A673 (cell line): Measurements from ENCODE around the gene TEX12. TPM values are rescaled to one million over a fixed set of nuclear protein-coding genes. Genes with fewer than 3 reads are reported as not detected.

Experiments
- Bru-seq: library from RNA; stranded (reverse); fragments of 400-500 nt; gene quantifications from one replicate; lab custom pipeline; 2021; lab: Mats Ljungman, UMichigan
- BruChase-seq, 2 experiments: library from RNA; stranded (reverse); fragments of 400-500 nt; gene quantifications; one replicate each; lab custom pipeline; 2021; lab: Mats Ljungman, UMichigan
- BruUV-seq: library from RNA; stranded (reverse); fragments of 400-500 nt; replicated peaks from 2 replicates; lab custom pipeline; 2021; lab: Mats Ljungman, UMichigan
- CTCF ChIA-PET: fragments of 300-600 bp; sonication (Branson Sonifier 250); formaldehyde crosslinking; loops from one replicate; lab custom pipeline; 2022; ENCODE audit warnings: antibody characterized with exemption; lab: Charles Lee
- POLR2A ChIA-PET: fragments of 300-600 bp; sonication (Branson Sonifier 250); formaldehyde crosslinking; loops from one replicate; lab custom pipeline; 2022; ENCODE audit warnings: antibody characterized with exemption; ENCODE audit not compliant: low non-redundant PET; lab: Charles Lee
- DNase-seq: peaks from one replicate; pipeline ENCODE4 v3.0.0-alpha.2; 2015; ENCODE audit warnings: low spot score
- H3K27ac ChIP-seq: fragments of 200-600 bp; sonication (generic); 2 replicates; pipeline ENCODE4 v1.5.1; 2016; ENCODE audit warnings: mixed run types, low read depth, mild to moderate bottlenecking, mixed read lengths, antibody characterized with exemption, low read length; ENCODE audit not compliant: poor library complexity, severe bottlenecking
- H3K27me3 ChIP-seq: fragments of 200-600 bp; sonication (generic); replicated peaks from 2 replicates; pipeline ENCODE4 v1.6.1; 2017; ENCODE audit warnings: mixed run types, low read depth, mild to moderate bottlenecking, mixed read lengths, antibody characterized with exemption, low read length; ENCODE audit not compliant: insufficient read depth, poor library complexity
- H3K36me3 ChIP-seq: fragments of 200-600 bp; sonication (generic); 2 replicates; pipeline ENCODE4 v1.6.1; 2016; ENCODE audit warnings: mixed run types, mild to moderate bottlenecking, mixed read lengths, antibody characterized with exemption, low read length; ENCODE audit not compliant: insufficient read depth, poor library complexity, severe bottlenecking
- H3K4me1 ChIP-seq: fragments of 200-600 bp; sonication (generic); 2 replicates; pipeline ENCODE4 v1.6.1; 2017; ENCODE audit warnings: mixed run types, mild to moderate bottlenecking, mixed read lengths, antibody characterized with exemption, low read length; ENCODE audit not compliant: insufficient read depth, poor library complexity, severe bottlenecking
- H3K4me3 ChIP-seq: fragments of 200-600 bp; sonication (generic); 2 replicates; pipeline ENCODE4 v1.5.1; 2016; ENCODE audit warnings: low read depth, mixed run types, mild to moderate bottlenecking, mixed read lengths, low read length; ENCODE audit not compliant: poor library complexity, severe bottlenecking
- H3K9me3 ChIP-seq: fragments of 200-600 bp; sonication (generic); 2 replicates; pipeline ENCODE4 v1.6.1; 2016; ENCODE audit warnings: mixed run types, low read depth, mild to moderate bottlenecking, mixed read lengths, antibody characterized with exemption, low read length; ENCODE audit not compliant: poor library complexity, severe bottlenecking
- CTCF ChIP-seq: fragments of 300-800, 200-600 bp; sonication (generic); conservative IDR thresholded peaks from 2 replicates; pipeline ENCODE4 v1.5.1; 2017; ENCODE audit warnings: low read depth, mild to moderate bottlenecking, antibody characterized with exemption, low read length, moderate library complexity, mixed read lengths
- EZH2 ChIP-seq: fragments of 200-600 bp; sonication (generic); IDR thresholded peaks from 2 replicates; pipeline ENCODE4 v1.6.1; 2017; ENCODE audit warnings: borderline replicate concordance, low read depth, mild to moderate bottlenecking, mixed read lengths, antibody characterized with exemption, low read length; ENCODE audit not compliant: poor library complexity, severe bottlenecking
- intact Hi-C: fragments of 100-400 bp; cut with micrococcal nuclease; formaldehyde crosslinking; loops from one replicate; pipeline ENCODE4 v1.10.0; 2022; ENCODE audit not compliant: unreplicated experiment
- long read RNA-seq: library from polyadenylated mRNA; stranded (forward); transcript quantifications from one replicate; pipeline ENCODE4 v2.0.0, GENCODE V29; 2022
- total RNA-seq: library from RNA; stranded (reverse); gene quantifications from 2 replicates; pipeline ENCODE4 v1.2.3, GENCODE V29; 2021

TEX12 gene
- total RNA-seq: 0.26 and 0.41 TPM in 2 replicates
- Bru-seq, nascent RNA: percentile 51 among the genes with signal in this experiment
- percentile 68 among the genes with signal in this experiment for BruChase-seq, experiment 1, labeled RNA remaining after a 2-hour chase
- BruChase-seq, experiment 2, labeled RNA remaining after a 6-hour chase: percentile 57 among the genes with signal in this experiment
- long read RNA-seq: 0 reads

- BruUV-seq: no TSS peak
- POLR2A ChIA-PET: no interaction called here
Observed at GRCh38 chr11:112167145-112167544, at the start of gene TEX12. TEX12 (plus strand) TSS chr11:112167372; CDS start chr11:112169269, 1,897 bp downstream.

GRCh38 chr11:112118176-112118575, 49.0 kb upstream of the TEX12 start:
- intact Hi-C loops: no loop called here
- no peak overlapping the region for H3K27ac ChIP-seq
- DNase-seq: no peak
- TF ChIP-seq CTCF (no peak), EZH2 (no peak)
- ChIA-PET CTCF (no interaction called here), POLR2A (no interaction called here)
- H3K36me3 ChIP-seq: no peaks in the 10 kb centered on the region
- no peaks in the 10 kb centered on the region for H3K9me3 ChIP-seq
- H3K4me1 ChIP-seq: peaks cover 37% of the 10 kb centered on the region
- no peaks in the 10 kb centered on the region for H3K27me3 ChIP-seq
- no TSS peak for BruUV-seq
- H3K4me3 ChIP-seq: no peak overlapping the region

More at GRCh38 chr11:112167145-112167544, at the start of gene TEX12:
- intact Hi-C loops: no loop called here
- CTCF ChIA-PET: no interaction called here
- Histone ChIP-seq H3K4me1 (no peaks in the 10 kb centered on the region), H3K27ac (no peak within 1 kb of the TSS), H3K4me3 (no peak within 1 kb of the TSS), H3K27me3 (no peaks in the 10 kb centered on the region), H3K36me3 (no peaks in the 10 kb centered on the region), H3K9me3 (no peaks in the 10 kb centered on the region)
- TF ChIP-seq CTCF: no peak
- no peak for TF ChIP-seq EZH2
- DNase-seq: no peak

GRCh38 chr11:112121981-112122615, 45.1 kb upstream of the TEX12 start:
- intact Hi-C loops: no loop called here
- Histone ChIP-seq H3K27me3 (no peaks in the 10 kb centered on the region), H3K27ac (no peak overlapping the region), H3K4me3 (no peak overlapping the region), H3K9me3 (no peaks in the 10 kb centered on the region), H3K36me3 (no peaks in the 10 kb centered on the region), H3K4me1 (peaks cover 50% of the 10 kb centered on the region)
- ChIA-PET CTCF (interaction anchor here (1.2 kb wide), 1 partner anchor 53 kb away, joined by 5 read pairs; the partner anchor contains the start of gene BCO2), POLR2A (no interaction called here)
- no peak for DNase-seq
- no TSS peak for BruUV-seq
- TF ChIP-seq CTCF (no peak), EZH2 (no peak)
